ENCODE measurements around the gene TMEM92. TPM values are rescaled to one million over a fixed set of nuclear protein-coding genes. Genes with fewer than 3 reads are reported as not detected.
A peak's percentile ranks its signal among the peaks of the same experiment; 100 is the strongest.

Gene TMEM92
- total RNA-seq, 2 donors from 2014 or later, result 0.51 TPM; not detected in 1

DNA sequence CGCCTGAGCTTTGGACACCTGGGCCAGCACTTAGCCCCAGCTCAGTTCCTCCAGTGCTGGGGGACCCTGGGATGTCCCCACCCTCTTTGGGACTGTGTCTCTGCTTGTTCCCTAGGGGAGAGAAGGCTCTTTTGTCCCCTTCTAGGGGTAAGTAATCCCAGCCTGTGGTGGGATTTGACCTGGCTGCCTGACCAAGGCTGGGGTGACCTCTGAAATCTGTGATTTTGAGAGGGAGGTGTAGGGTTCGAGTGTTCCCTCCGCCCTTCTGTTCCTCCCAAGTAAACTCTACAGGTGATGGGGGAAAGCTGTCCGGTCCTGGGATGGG, 593 bp downstream of the TMEM92 start:
- Mint-ChIP-seq H3K36me3 (ENCODE audit: insufficient read depth in 2 of 2) (no peaks in the 10 kb centered on the region), H3K9me3 (no peaks in the 10 kb centered on the region), H3K4me3 (peak overlapping the region; percentile 12 to 49), H3K4me1 (ENCODE audit: low read depth) (peaks cover 15% of the 10 kb centered on the region), H3K27me3 (ENCODE audit: low read depth) (peaks cover 43% of the 10 kb centered on the region), H3K27ac (no peak overlapping the region)
- ATAC-seq (replicated peaks in 1 of 2), result no peak
- no peak for DNase-seq

DNA sequence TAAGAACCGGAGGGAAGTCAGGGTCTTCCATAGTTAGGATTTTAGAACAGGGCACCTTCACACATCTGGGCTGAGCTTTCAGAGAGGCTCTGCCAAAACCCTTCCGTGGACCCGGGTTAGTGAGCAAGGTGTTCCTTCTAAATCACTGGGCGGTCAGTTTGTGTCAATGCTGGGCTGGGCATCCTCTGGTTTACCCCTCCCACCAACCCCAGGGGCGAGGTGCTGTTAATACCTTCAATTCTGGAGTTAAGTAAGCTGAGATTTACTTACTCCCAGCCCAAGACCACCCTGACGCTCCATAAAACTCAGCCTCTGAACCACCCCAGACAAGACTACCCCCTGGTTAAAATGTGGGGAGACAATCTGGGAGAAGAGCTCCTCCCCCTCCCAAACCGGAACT, 1.0 kb downstream of the TMEM92 start:
- peaks cover 43% of the 10 kb centered on the region for H3K27me3 Mint-ChIP-seq (ENCODE audit: low read depth)
- H3K4me3 Mint-ChIP-seq, result no peak overlapping the region
- peaks cover 15% of the 10 kb centered on the region for H3K4me1 Mint-ChIP-seq (ENCODE audit: low read depth)
- DNase-seq, result no peak
- ATAC-seq (replicated peaks in 1 of 2), result no peak
- no peaks in the 10 kb centered on the region for H3K9me3 Mint-ChIP-seq
- H3K36me3 Mint-ChIP-seq (ENCODE audit: insufficient read depth in 2 of 2), result no peaks in the 10 kb centered on the region
- no peak overlapping the region for H3K27ac Mint-ChIP-seq

DNA sequence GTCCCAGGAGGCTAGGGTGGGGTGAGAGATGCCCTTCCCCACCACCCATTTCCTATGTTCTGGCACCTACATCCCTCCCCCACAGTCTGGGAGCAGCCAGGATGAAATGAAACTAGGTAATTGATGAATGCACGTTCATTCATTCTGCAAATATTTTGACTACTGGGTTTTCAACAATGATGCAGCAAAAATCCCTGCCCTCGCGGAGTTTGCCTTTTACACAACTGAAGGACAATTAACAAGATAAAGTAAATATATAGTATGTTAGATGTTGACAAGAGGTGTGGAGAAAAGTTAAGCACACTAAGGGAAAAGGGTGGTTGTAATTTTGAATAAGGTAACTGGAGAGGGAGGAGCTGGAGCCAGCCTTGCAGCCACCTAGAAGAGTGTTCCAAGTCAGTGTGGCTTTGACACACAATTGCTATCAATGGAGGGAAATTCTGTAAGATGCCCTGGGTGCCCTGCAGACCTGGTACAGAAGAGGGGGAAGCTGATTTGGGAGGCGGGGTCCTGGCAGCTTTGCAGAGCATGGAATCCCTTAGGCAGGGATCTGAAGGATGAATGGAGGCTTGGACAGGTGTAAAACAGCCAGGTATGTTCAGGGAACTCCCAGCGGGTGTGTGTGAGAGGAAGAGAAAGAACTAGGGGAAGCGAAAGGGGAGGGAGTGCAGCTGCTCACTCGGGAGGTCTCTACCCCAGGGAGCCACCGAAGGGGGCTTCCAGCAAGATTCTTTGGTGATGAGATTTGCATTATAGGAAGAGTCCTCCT, 2.5 kb downstream of the TMEM92 start:
- H3K4me3 Mint-ChIP-seq, result no peak overlapping the region
- H3K9me3 Mint-ChIP-seq, result no peaks in the 10 kb centered on the region
- H3K27me3 Mint-ChIP-seq (ENCODE audit: low read depth), result peaks cover 46% of the 10 kb centered on the region
- peaks cover under 1 to 1% of the 10 kb centered on the region in 2 donors for H3K36me3 Mint-ChIP-seq (ENCODE audit: insufficient read depth in 2 of 2)
- H3K4me1 Mint-ChIP-seq (ENCODE audit: low read depth), result peaks cover 17% of the 10 kb centered on the region
- no peak for ATAC-seq (replicated peaks in 1 of 2)
- DNase-seq, result no peak
- H3K27ac Mint-ChIP-seq, result no peak overlapping the region

DNA sequence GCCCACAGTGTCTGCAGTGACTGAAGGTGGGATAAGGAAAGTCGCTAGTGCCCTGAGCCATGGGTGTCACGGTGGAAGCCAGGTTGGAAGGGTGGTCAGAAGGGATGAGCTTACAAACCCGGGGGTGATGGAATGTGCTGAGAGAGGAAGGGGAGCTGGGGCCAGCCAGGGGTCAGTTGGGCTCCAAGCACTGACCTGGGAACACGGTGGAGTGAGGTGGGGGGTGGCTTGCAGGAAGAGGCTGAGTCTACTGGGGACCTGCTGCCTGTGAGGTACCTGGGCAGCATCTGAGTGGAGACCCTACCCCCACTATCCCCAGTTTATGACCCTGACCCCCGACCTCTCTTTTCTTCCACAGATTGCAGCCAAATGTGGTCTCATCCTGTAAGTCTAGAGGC, 3.1 kb downstream of the TMEM92 start:
- Mint-ChIP-seq H3K4me3 (no peak overlapping the region), H3K27ac (no peak overlapping the region), H3K4me1 (ENCODE audit: low read depth) (peaks cover 21% of the 10 kb centered on the region), H3K27me3 (ENCODE audit: low read depth) (peaks cover 49% of the 10 kb centered on the region), H3K9me3 (no peaks in the 10 kb centered on the region), H3K36me3 (ENCODE audit: insufficient read depth in 2 of 2) (peaks cover 5% of the 10 kb centered on the region in 2 donors)
- DNase-seq, result no peak
- no peak for ATAC-seq (replicated peaks in 1 of 2)

DNA sequence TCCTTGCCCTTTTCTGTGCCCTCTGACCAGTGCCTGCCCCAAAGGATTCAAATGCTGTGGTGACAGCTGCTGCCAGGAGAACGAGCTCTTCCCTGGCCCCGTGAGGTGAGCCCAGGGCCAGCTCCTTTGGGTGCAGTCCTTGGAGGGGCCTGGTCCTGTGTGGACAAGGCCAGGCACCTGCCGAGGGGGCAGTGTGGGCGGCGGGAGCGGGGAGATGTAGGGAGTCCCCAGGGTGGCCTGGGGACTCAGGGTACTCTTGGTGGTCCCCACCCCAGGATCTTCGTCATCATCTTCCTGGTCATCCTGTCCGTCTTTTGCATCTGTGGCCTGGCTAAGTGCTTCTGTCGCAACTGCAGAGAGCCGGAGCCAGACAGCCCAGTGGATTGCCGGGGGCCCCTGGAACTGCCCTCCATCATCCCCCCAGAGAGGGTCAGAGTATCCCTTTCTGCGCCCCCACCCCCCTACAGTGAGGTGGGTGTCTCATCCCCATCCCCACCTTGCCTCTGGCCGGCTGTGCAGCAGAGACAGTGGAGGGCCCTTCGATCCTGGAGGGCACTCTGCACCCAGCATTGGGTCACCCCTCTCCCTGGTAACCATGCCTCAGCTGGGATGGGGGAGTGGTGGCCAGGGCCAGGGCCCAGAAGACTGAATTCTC, 4.4 kb downstream of the TMEM92 start:
- peaks cover 42% of the 10 kb centered on the region for H3K27me3 Mint-ChIP-seq (ENCODE audit: low read depth)
- no peak for ATAC-seq (replicated peaks in 1 of 2)
- DNase-seq, result no peak
- H3K9me3 Mint-ChIP-seq, result no peaks in the 10 kb centered on the region
- H3K4me3 Mint-ChIP-seq, result no peak overlapping the region
- H3K36me3 Mint-ChIP-seq (ENCODE audit: insufficient read depth in 2 of 2), result peaks cover 5 to 10% of the 10 kb centered on the region in 2 donors
- H3K27ac Mint-ChIP-seq, result no peak overlapping the region
- peaks cover 23% of the 10 kb centered on the region for H3K4me1 Mint-ChIP-seq (ENCODE audit: low read depth)

DNA sequence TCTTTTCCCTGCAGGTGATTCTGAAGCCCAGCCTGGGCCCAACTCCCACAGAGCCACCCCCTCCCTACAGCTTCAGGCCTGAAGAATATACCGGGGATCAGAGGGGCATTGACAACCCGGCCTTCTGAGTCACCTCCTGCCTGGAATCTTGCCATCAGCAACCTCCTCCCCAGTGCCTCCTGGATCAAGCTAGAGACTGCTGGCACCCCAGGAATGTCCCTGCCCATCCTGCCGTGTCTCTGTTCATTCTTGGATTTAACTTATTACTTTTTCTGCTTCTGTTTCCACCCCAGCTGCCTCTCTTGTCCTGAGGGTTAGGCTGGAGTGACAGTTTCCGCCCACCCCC, 4.9 kb downstream of the TMEM92 start:
- no peak overlapping the region for H3K27ac Mint-ChIP-seq
- no peaks in the 10 kb centered on the region for H3K9me3 Mint-ChIP-seq
- DNase-seq (no peak), ATAC-seq (replicated peaks in 1 of 2) (no peak)
- H3K4me3 Mint-ChIP-seq, result no peak overlapping the region
- H3K4me1 Mint-ChIP-seq (ENCODE audit: low read depth), result peaks cover 28% of the 10 kb centered on the region
- H3K36me3 Mint-ChIP-seq (ENCODE audit: insufficient read depth in 2 of 2), result peaks cover 5 to 10% of the 10 kb centered on the region in 2 donors
- H3K27me3 Mint-ChIP-seq (ENCODE audit: low read depth), result peaks cover 42% of the 10 kb centered on the region

DNA sequence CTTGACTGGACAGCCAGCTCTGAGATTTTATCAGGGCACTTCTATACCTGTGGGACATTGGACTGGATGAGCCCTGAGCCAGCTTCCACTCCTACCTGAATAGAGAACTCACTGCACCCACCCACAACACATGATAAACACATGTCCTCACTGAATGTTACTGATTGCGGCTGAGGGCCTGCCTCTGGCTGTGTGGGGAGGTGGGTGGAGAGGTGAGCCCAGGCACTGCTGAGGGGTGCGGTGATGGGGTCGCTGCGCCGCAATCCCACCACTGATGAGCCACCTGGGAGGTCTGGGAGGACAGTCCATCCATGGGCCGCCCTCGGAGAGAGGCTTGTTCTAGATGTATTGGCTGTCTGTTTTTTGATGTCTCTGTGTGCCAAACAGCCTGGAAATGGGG, 5.4 kb downstream of the TMEM92 start:
- no peak for DNase-seq
- H3K4me3 Mint-ChIP-seq, result no peak overlapping the region
- no peak overlapping the region for H3K27ac Mint-ChIP-seq
- no peaks in the 10 kb centered on the region for H3K9me3 Mint-ChIP-seq
- H3K27me3 Mint-ChIP-seq (ENCODE audit: low read depth), result peaks cover 42% of the 10 kb centered on the region
- H3K36me3 Mint-ChIP-seq (ENCODE audit: insufficient read depth in 2 of 2), result peaks cover 5 to 10% of the 10 kb centered on the region in 2 donors
- no peak for ATAC-seq (replicated peaks in 1 of 2)
- H3K4me1 Mint-ChIP-seq (ENCODE audit: low read depth), result peaks cover 27% of the 10 kb centered on the region

DNA sequence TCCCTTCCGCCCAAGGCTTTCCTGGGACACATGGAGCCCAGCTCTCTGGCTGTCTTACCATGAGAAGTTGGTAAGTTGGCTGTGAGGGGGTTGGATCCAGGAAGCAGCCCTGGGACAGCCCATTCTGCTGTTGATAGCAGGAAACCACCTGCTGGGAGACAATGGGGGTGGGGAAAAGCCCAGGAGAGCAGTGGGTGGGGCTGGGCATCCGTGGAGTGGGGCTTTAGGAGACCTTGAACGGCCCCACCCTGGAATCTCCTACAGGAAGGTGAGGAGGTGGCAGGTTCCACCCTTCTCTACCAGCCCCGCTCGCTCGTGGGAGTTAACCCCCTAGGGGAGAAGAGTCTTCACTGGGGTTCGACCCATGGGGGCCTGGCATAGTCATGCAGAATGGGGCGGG, 5.8 kb downstream of the TMEM92 start:
- Mint-ChIP-seq H3K36me3 (ENCODE audit: insufficient read depth in 2 of 2) (peaks cover 5 to 10% of the 10 kb centered on the region in 2 donors), H3K27ac (no peak overlapping the region), H3K9me3 (no peaks in the 10 kb centered on the region), H3K27me3 (ENCODE audit: low read depth) (peaks cover 42% of the 10 kb centered on the region), H3K4me1 (ENCODE audit: low read depth) (peaks cover 26% of the 10 kb centered on the region), H3K4me3 (no peak overlapping the region)
- DNase-seq, result no peak
- no peak for ATAC-seq (replicated peaks in 1 of 2)

DNA sequence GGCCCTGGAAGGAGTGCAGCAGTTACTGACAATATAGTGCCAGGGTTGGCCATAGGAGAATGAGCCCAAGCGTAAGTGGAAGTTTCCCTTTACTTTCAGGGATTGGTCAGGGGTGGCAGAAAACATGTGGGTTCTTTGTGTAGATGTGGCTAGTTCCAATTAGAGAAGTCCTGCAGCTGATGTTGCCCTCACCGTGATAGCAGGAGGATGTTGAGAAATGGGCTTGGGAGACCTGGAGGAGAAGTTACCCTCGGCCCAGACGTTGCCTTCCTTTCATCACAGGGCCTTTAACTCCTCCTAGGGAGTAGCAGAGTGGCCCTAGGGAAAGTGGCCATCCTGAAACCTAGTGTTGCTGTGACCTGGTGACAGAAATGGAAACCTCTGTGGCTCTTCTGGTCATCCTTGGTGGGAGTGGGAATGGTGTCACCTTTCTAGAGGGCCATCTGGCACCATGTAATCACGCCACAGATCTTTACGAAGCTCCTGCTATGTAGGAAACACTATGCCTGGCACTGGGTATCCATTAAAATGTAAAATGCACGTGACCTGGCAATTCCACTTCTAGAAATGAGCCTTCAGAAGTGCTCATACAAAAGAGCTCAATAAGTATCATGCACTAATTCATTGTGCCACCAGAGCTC, 6.7 kb downstream of the TMEM92 start:
- Mint-ChIP-seq H3K27ac (no peak overlapping the region), H3K9me3 (no peaks in the 10 kb centered on the region), H3K27me3 (ENCODE audit: low read depth) (peaks cover 42% of the 10 kb centered on the region), H3K36me3 (ENCODE audit: insufficient read depth in 2 of 2) (peaks cover 5 to 10% of the 10 kb centered on the region in 2 donors), H3K4me1 (ENCODE audit: low read depth) (peaks cover 26% of the 10 kb centered on the region), H3K4me3 (no peak overlapping the region)
- DNase-seq (no peak), ATAC-seq (replicated peaks in 1 of 2) (no peak)

DNA sequence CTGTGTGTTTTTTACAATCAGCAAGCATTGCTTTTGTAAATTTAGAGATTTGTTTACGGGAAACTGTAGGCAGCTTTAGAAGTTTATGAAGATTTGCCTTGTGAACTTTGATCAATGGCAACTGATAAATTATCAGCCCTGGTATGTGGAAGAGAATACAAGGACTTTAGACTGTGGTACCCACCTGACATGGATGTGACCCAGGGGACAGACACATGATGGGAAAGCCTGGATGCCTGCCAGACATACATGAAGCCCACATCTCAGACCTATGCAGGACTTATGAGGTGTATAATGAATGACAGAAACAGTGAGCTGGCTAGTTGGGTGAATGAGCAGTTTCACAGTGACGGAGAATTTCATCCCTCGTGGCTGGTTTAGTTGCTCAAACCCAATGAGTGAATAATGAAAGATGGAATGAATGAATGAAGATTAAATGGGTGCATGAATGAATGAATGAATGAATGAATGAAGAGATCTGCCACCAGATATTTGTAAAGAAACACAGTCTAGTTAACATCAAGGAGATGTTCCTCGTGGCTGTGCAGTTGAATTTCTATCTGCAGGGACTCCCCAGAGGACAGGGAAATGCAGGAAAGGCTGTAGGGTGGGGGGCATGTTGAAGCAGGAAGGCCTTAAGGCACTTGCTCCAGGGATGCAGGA, 7.6 kb downstream of the TMEM92 start:
- no peak overlapping the region for H3K27ac Mint-ChIP-seq
- H3K27me3 Mint-ChIP-seq (ENCODE audit: low read depth), result peaks cover 37% of the 10 kb centered on the region
- peaks cover 26% of the 10 kb centered on the region for H3K4me1 Mint-ChIP-seq (ENCODE audit: low read depth)

DNA sequence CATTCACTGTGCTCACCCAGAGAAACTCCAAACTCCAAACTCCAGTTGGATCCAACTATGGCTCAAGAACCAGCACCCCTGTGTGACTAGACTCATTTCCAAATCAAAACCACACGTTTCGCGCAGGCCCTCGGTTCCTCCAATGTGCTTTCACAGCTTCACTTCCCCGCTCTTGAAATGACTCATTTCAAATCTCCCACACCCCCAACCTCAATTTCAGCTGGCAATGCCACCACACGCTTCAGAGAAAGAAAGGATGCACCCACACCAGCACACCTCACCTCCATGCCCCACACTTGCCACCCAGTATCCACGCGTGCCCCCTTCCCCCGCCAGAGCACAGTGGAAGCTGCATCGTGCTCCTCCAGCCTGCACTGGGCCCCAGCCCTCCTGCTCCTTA, 9.0 kb downstream of the TMEM92 start:
- no peaks in the 10 kb centered on the region for H3K9me3 Mint-ChIP-seq
- no peak overlapping the region for H3K27ac Mint-ChIP-seq
- ATAC-seq (replicated peaks in 1 of 2) (peak; percentile 84 to 86), DNase-seq (peak; percentile 57 to 64)
- H3K36me3 Mint-ChIP-seq (ENCODE audit: insufficient read depth in 2 of 2), result peaks cover 5 to 10% of the 10 kb centered on the region in 2 donors
- H3K4me1 Mint-ChIP-seq (ENCODE audit: low read depth), result peaks cover 26% of the 10 kb centered on the region
- peak overlapping the region; percentile 12 to 42 for H3K4me3 Mint-ChIP-seq
- H3K27me3 Mint-ChIP-seq (ENCODE audit: low read depth), result peaks cover 23% of the 10 kb centered on the region

More for the DNA sequence above, 7.6 kb downstream of the TMEM92 start:
- Mint-ChIP-seq H3K36me3 (ENCODE audit: insufficient read depth in 2 of 2) (peaks cover 5 to 10% of the 10 kb centered on the region in 2 donors), H3K9me3 (no peaks in the 10 kb centered on the region), H3K4me3 (peak overlapping the region in 1 of 2 donors; percentile 20)
- DNase-seq, result no peak
- ATAC-seq (replicated peaks in 1 of 2), result no peak

DNA sequence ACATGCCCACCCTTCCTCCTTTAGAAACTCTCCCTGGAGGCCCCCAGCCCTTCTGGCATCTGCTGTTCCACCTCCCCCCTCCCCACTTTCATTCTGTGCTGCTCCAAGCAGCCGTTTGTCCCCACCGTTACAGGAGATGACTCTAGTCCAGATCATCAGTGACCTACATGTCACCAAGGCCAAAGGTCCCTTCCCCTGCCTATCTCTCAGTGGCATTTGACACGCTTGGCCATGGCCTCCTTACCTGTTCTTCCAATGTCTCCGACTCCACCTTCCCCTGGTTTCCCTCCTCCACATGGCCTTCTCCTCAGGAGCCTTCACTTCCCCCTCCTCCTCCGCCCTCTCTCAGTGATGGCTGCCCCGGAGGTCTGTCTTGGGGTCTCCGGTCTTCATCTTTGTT, 9.4 kb downstream of the TMEM92 start:
- Mint-ChIP-seq H3K4me3 (peak overlapping the region; percentile 12 to 42), H3K27ac (no peak overlapping the region), H3K4me1 (ENCODE audit: low read depth) (peaks cover 26% of the 10 kb centered on the region), H3K9me3 (no peaks in the 10 kb centered on the region), H3K27me3 (ENCODE audit: low read depth) (peaks cover 25% of the 10 kb centered on the region), H3K36me3 (ENCODE audit: insufficient read depth in 2 of 2) (peaks cover 5 to 10% of the 10 kb centered on the region in 2 donors)
- no peak for ATAC-seq (replicated peaks in 1 of 2)
- DNase-seq, result no peak

DNA sequence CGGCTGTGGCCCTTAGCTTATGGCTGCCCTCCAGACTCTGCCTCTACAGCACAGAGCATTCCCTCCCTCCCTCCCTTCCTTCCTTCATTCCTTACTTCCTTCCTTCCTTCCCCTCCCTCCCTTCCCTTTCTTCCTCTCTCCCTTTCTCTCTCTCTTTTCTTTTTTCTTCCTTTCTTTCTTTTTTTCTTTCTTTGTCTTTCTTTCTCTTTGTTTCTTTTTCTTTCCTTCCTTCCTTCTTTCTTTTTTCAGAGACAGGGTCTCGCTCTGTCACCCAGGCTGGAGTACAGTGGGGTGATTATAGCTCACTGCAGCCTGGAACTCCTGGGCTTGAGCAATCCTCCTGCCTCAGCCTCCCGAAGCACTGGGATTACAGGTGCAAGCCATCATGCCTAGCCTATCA, 11.7 kb downstream of the TMEM92 start:
- no peak overlapping the region for H3K4me3 Mint-ChIP-seq
- peaks cover 33% of the 10 kb centered on the region for H3K27me3 Mint-ChIP-seq (ENCODE audit: low read depth)
- H3K4me1 Mint-ChIP-seq (ENCODE audit: low read depth), result peaks cover 45% of the 10 kb centered on the region
- H3K9me3 Mint-ChIP-seq, result no peaks in the 10 kb centered on the region
- no peak overlapping the region for H3K27ac Mint-ChIP-seq
- H3K36me3 Mint-ChIP-seq (ENCODE audit: insufficient read depth in 2 of 2), result peaks cover 5 to 10% of the 10 kb centered on the region in 2 donors
- DNase-seq (no peak), ATAC-seq (replicated peaks in 1 of 2) (no peak)
